ENCODE measurements around the gene TMBIM1. TPM values are rescaled to one million over a fixed set of nuclear protein-coding genes. Genes with fewer than 3 reads are reported as not detected.

The TMBIM1 gene
- total RNA-seq, 4 donors from 2014 or later = 205 to 318 (median 287) TPM

DNA sequence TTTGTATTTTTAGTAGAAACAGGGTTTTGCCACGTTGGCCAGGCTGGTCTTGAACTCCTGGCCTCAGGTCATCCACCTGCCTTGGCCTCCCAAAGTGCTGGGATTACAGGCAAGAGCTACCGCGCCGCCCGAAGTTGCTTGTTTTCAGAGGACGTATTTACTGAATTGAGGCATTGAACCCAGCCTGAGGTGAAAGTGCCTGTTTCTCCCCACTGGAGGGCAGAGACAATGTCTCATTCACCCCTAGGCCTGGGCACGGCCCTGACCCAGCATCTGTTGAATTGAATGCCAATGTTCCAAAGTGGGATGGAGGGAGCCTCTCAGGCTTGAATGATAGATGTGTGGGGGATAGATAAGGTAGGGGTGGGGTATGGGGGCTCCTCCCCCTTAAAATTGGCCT lies 4.5 kb upstream of the TMBIM1 start:
- intact Hi-C loops (cut with DNase I; ENCODE audit: low total_unique reads) = no loop called here
- DNase-seq (ENCODE audit: low spot score in 2 of 2) = no peak
- no peak overlapping the region for H3K4me3 ChIP-seq (ENCODE audit: low read depth, poor library complexity, severe bottlenecking)
- TF ChIP-seq POLR2A (IDR thresholded peaks at IDR 0.05) (no peak), CTCF (IDR thresholded peaks at IDR 0.05) (no peak)
- WGBS, 2 donors = 76 to 82% methylated on average over 7 of the region's 7 CpGs

GRCh38 chr2:218296200-218296599 lies 3.9 kb upstream of the TMBIM1 start:
- DNase-seq (ENCODE audit: low spot score in 2 of 2) = no peak
- intact Hi-C loops (cut with DNase I; ENCODE audit: low total_unique reads) = no loop called here
- TF ChIP-seq POLR2A (IDR thresholded peaks at IDR 0.05) = no peak
- no peak for TF ChIP-seq CTCF (IDR thresholded peaks at IDR 0.05)
- no peak overlapping the region for H3K4me3 ChIP-seq (ENCODE audit: low read depth, poor library complexity, severe bottlenecking)
- 89 to 90% methylated on average over 1 of the region's 1 CpG for WGBS, 2 donors

DNA sequence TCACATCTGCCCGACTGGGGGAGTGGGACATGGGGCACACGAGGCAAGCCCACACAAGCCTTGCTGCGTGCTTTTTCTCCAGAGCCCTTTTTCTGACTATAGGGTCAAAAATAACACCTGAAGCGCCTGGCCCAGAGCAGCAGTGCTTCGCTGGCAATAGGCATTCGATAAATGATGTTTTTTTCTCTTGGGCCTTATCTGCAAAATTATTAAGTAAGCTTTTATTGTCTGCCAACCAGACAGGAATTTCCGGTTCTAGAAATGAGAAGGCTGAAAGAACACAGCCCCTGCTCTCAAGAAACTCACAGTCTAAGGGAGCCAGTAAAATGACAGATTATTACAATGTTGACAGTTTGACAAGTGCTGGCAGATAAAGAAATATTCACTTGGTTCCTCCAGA lies 2.7 kb upstream of the TMBIM1 start:
- TF ChIP-seq POLR2A (IDR thresholded peaks at IDR 0.05) (no peak), CTCF (IDR thresholded peaks at IDR 0.05) (no peak)
- no peak for DNase-seq (ENCODE audit: low spot score in 2 of 2)
- no peak overlapping the region for H3K4me3 ChIP-seq (ENCODE audit: low read depth, poor library complexity, severe bottlenecking)
- WGBS, 2 donors = 51 to 53% methylated on average over 7 of the region's 7 CpGs
- intact Hi-C loops (cut with DNase I; ENCODE audit: low total_unique reads) = no loop called here

GRCh38 chr2:218294430-218295022 lies 2.2 kb upstream of the TMBIM1 start:
- TF ChIP-seq POLR2A (IDR thresholded peaks at IDR 0.05) = no peak
- TF ChIP-seq CTCF (IDR thresholded peaks at IDR 0.05) = no peak
- no peak for DNase-seq (ENCODE audit: low spot score in 2 of 2)
- WGBS, 2 donors = 52 to 57% methylated on average over 5 of the region's 5 CpGs
- intact Hi-C loops (cut with DNase I; ENCODE audit: low total_unique reads) = no loop called here
- H3K4me3 ChIP-seq (ENCODE audit: low read depth, poor library complexity, severe bottlenecking) = no peak overlapping the region

DNA sequence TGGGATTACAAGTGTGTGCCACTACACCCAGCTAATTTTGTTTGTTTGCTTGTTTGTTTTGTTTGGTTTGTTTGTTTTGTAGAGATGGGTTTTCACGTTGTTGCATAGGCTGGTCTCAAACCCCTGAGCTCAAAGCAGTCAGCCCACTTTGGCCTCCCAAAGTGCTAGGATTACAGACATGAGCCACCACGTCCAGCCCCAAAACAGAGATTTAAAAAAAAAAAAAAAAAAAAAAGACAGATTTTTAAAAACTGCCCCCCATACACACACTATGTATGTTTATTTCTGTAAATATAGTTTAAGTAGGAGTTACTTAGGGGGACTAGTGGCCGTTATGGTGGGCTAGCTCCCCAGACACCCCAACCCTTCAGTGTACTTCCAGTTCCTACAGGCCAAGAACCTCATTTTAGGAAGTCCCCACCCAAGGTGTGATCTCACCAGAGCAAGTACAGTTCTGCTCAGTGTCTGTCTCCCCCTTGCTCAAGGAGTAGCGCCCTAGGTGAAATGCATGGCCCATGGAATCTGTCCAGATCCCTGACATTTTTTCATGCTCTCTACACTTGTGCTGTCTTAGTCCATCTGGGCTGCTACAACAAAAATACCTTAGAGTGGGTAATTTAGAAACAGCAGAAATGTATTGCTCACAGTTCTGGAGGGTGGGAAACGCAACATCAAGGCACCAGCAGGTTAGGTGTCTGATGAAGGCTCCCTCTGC lies 1.6 kb upstream of the TMBIM1 start:
- intact Hi-C loops (cut with DNase I; ENCODE audit: low total_unique reads) = no loop called here
- no peak for DNase-seq (ENCODE audit: low spot score in 2 of 2)
- H3K4me3 ChIP-seq (ENCODE audit: low read depth, poor library complexity, severe bottlenecking) = no peak overlapping the region
- TF ChIP-seq CTCF (IDR thresholded peaks at IDR 0.05) (no peak), POLR2A (IDR thresholded peaks at IDR 0.05) (no peak)
- WGBS, 2 donors = 34 to 51% methylated on average over 5 of the region's 5 CpGs
